ENCODE measurements around the gene TMEM232.

- TF ChIP-seq, protein P1, sequence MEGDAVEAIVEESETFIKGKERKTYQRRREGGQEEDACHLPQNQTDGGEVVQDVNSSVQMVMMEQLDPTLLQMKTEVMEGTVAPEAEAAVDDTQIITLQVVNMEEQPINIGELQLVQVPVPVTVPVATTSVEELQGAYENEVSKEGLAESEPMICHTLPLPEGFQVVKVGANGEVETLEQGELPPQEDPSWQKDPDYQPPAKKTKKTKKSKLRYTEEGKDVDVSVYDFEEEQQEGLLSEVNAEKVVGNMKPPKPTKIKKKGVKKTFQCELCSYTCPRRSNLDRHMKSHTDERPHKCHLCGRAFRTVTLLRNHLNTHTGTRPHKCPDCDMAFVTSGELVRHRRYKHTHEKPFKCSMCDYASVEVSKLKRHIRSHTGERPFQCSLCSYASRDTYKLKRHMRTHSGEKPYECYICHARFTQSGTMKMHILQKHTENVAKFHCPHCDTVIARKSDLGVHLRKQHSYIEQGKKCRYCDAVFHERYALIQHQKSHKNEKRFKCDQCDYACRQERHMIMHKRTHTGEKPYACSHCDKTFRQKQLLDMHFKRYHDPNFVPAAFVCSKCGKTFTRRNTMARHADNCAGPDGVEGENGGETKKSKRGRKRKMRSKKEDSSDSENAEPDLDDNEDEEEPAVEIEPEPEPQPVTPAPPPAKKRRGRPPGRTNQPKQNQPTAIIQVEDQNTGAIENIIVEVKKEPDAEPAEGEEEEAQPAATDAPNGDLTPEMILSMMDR (conservative IDR thresholded peaks at IDR 0.05; ENCODE audit: low read depth in 2 of 2): peak; percentile 68 to 86
- no peak for TF ChIP-seq ZNF331 (CRISPR knock-in tag; IDR thresholded peaks at IDR 0.05; ENCODE audit: low read depth)
- TF ChIP-seq EZH2 (IDR thresholded peaks at IDR 0.05; ENCODE audit: low read depth, unreplicated experiment): no peak
- no peak for TF ChIP-seq POLR2AphosphoS5 (IDR thresholded peaks at IDR 0.05; ENCODE audit: low read depth)
- TF ChIP-seq NANOG (IDR thresholded peaks at IDR 0.05; ENCODE audit: borderline replicate concordance): no peak
- no peak for TF ChIP-seq ZNF114 (CRISPR knock-in tag; IDR thresholded peaks at IDR 0.05)
- TF ChIP-seq, protein P2, sequence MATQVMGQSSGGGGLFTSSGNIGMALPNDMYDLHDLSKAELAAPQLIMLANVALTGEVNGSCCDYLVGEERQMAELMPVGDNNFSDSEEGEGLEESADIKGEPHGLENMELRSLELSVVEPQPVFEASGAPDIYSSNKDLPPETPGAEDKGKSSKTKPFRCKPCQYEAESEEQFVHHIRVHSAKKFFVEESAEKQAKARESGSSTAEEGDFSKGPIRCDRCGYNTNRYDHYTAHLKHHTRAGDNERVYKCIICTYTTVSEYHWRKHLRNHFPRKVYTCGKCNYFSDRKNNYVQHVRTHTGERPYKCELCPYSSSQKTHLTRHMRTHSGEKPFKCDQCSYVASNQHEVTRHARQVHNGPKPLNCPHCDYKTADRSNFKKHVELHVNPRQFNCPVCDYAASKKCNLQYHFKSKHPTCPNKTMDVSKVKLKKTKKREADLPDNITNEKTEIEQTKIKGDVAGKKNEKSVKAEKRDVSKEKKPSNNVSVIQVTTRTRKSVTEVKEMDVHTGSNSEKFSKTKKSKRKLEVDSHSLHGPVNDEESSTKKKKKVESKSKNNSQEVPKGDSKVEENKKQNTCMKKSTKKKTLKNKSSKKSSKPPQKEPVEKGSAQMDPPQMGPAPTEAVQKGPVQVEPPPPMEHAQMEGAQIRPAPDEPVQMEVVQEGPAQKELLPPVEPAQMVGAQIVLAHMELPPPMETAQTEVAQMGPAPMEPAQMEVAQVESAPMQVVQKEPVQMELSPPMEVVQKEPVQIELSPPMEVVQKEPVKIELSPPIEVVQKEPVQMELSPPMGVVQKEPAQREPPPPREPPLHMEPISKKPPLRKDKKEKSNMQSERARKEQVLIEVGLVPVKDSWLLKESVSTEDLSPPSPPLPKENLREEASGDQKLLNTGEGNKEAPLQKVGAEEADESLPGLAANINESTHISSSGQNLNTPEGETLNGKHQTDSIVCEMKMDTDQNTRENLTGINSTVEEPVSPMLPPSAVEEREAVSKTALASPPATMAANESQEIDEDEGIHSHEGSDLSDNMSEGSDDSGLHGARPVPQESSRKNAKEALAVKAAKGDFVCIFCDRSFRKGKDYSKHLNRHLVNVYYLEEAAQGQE (IDR thresholded peaks at IDR 0.05; ENCODE audit: unreplicated experiment): no peak
- TF ChIP-seq EZH2phosphoT487 (IDR thresholded peaks at IDR 0.05; ENCODE audit: unreplicated experiment): no peak
- TF ChIP-seq STAT1 (IDR thresholded peaks at IDR 0.05; ENCODE audit: unreplicated experiment): no peak
- no peak for TF ChIP-seq CREB1 (CRISPR knock-in tag; IDR thresholded peaks at IDR 0.05; ENCODE audit: low read depth)
Measured at GRCh38 chr5:110590187-110590586, 136.3 kb downstream of the TMEM232 start.
